ENCODE data around the gene FAM118B. TPM values are rescaled to one million over a fixed set of nuclear protein-coding genes. Genes with fewer than 3 reads are reported as not detected.
A peak's percentile ranks its signal among the peaks of the same experiment; 100 is the strongest.

The FAM118B gene
- total and polyA plus RNA-seq, 2 of the 8 experiments (the other 6 are each of a cell fraction or from before 2014, with no cell fraction given) = 25.3 to 48.3 TPM

DNA sequence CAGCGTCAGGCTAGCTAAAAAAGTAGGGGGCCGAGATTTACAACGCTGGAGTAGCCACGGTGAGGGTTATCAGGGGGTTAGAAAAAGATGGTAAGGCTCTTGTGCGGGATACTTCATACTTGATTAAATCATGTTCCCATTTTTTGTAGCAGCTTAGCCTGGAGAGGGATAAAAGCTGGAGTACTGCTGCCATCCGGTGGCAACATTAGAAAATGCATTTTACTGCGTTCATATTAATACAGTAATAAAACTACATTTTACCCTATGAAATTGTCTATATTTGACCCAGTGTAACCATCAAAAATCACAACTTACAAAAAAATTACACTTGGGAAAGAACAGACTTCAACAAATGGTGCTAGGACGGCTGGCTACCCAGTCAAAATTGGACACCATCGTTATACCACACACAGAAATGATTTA lies 17.4 kb upstream of the FAM118B start:
- H2BK120ac ChIP-seq (replicated peaks; ENCODE audit: low read depth, low read length) = no peak overlapping the region
- H3K14ac ChIP-seq (ENCODE audit: insufficient read length) = no peak overlapping the region
- no peak overlapping the region for H4K8ac ChIP-seq (ENCODE audit: extremely low read depth, insufficient read depth, low read length)
- no peak overlapping the region for H2AK5ac ChIP-seq (ENCODE audit: low read depth, low read length)
- no peak overlapping the region for H3K4ac ChIP-seq (replicated peaks; ENCODE audit: insufficient read length, low read depth, low read length)
- no peak overlapping the region for H2BK20ac ChIP-seq (ENCODE audit: low read length)
- peaks cover 15% of the 10 kb centered on the region in 2 experiments for H3K9me3 ChIP-seq (ENCODE audit: insufficient read depth in 2 of 2, low read depth in 1 of 2, low read length in 1 of 2)
- H2AFZ ChIP-seq (ENCODE audit: low read length) = no peak overlapping the region
- peaks cover 7 to 35% (median 32%) of the 10 kb centered on the region in 4 experiments; a peak in 7 of 8 replicates for H3K36me3 ChIP-seq (ENCODE audit: control insufficient read depth in 2 of 4, insufficient read depth in 4 of 4, low read length in 3 of 4)
- peak; percentile 65 for FAIRE-seq
- no peaks in the 10 kb centered on the region; a peak in 1 of 7 replicates for H3K4me1 ChIP-seq (replicated peaks in 1 of 4; ENCODE audit: control insufficient read depth in 3 of 4, insufficient read depth in 4 of 4, low read length in 3 of 4)
- H3K18ac ChIP-seq (ENCODE audit: extremely low read depth, low read length) = no peak overlapping the region
- H2BK15ac ChIP-seq (ENCODE audit: low read length) = no peak overlapping the region
- H3K4me3 ChIP-seq (ENCODE audit: extremely low read depth in 1 of 4, insufficient read depth in 2 of 4, low read depth in 3 of 4, low read length in 4 of 4) = no peak overlapping the region
- no peak overlapping the region for H3K4me2 ChIP-seq (ENCODE audit: insufficient read depth in 1 of 2, low read depth in 2 of 2, low read length in 2 of 2)
- H4K20me1 ChIP-seq (replicated peaks in 1 of 2; ENCODE audit: control insufficient read depth in 1 of 2, insufficient read depth in 2 of 2, low read length in 2 of 2) = peaks cover 0 to 4% of the 10 kb centered on the region in 2 experiments
- H3K23ac ChIP-seq (ENCODE audit: insufficient read length) = no peak overlapping the region
- H3K23me2 ChIP-seq (ENCODE audit: low read depth, low read length) = no peaks in the 10 kb centered on the region
- H2BK12ac ChIP-seq (ENCODE audit: low read depth, low read length) = no peak overlapping the region
- H4K5ac ChIP-seq (ENCODE audit: insufficient read length, low read depth, low read length) = no peak overlapping the region
- peak in 1 of 2 experiments; percentile 62 for DNase-seq (ENCODE audit: low read depth in 1 of 2, low spot score in 2 of 2)
- no peaks in the 10 kb centered on the region for H3K27me3 ChIP-seq (replicated peaks in 1 of 4; ENCODE audit: control insufficient read depth in 3 of 4, extremely low read depth in 1 of 4, insufficient read depth in 3 of 4, low read length in 3 of 4)
- no peak overlapping the region for H3K9ac ChIP-seq (replicated peaks in 1 of 4; ENCODE audit: extremely low read depth in 1 of 4, low read depth in 3 of 4, low read length in 3 of 4)
- H3K56ac ChIP-seq (replicated peaks; ENCODE audit: insufficient read length, low read depth, low read length) = no peak overlapping the region
- POLR2A ChIA-PET (ENCODE audit: partially characterized antibody) = interaction anchor here (0.9 to 1.9 kb wide), 5 partner anchors 10 to 277 kb away, joined by 3 to 7 read pairs (median 3); partner anchors contain the start of genes FAM118B and RPUSD4
- H3K27ac ChIP-seq (ENCODE audit: low read depth, low read length) = no peak overlapping the region
- no peak overlapping the region for H2BK5ac ChIP-seq (ENCODE audit: low read depth, low read length)
- CTCF ChIA-PET (ENCODE audit: partially characterized antibody) = interaction anchor here (0.7 to 12.5 kb wide), 41 partner anchors 9 to 282 kb away, joined by 3 to 118 read pairs (median 5); no protein-coding TSS in a partner anchor
- H3K79me1 ChIP-seq (ENCODE audit: low read depth, low read length) = no peaks in the 10 kb centered on the region; the same call in 1 of the 2 replicates
- WGBS, 2 experiments (ENCODE audit: extremely low coverage in 1 of 2, insufficient coverage in 1 of 2, insufficient read length in 1 of 2, insufficient replicate concordance in 2 of 2, low coverage in 1 of 2, low lambda C conversion rate in 2 of 2, missing lambda C conversion rate in 1 of 2) = 74% methylated on average over 9 of the region's 9 CpGs; no CpG with 5 or more reads in 1 of the 2 experiments
- no peak overlapping the region for H4K91ac ChIP-seq (replicated peaks; ENCODE audit: insufficient read length, low read length)
- no peaks in the 10 kb centered on the region for H3K79me2 ChIP-seq (ENCODE audit: control insufficient read depth in 1 of 2, insufficient read depth in 2 of 2, low read length in 2 of 2)
- TF ChIP-seq, protein P1, sequence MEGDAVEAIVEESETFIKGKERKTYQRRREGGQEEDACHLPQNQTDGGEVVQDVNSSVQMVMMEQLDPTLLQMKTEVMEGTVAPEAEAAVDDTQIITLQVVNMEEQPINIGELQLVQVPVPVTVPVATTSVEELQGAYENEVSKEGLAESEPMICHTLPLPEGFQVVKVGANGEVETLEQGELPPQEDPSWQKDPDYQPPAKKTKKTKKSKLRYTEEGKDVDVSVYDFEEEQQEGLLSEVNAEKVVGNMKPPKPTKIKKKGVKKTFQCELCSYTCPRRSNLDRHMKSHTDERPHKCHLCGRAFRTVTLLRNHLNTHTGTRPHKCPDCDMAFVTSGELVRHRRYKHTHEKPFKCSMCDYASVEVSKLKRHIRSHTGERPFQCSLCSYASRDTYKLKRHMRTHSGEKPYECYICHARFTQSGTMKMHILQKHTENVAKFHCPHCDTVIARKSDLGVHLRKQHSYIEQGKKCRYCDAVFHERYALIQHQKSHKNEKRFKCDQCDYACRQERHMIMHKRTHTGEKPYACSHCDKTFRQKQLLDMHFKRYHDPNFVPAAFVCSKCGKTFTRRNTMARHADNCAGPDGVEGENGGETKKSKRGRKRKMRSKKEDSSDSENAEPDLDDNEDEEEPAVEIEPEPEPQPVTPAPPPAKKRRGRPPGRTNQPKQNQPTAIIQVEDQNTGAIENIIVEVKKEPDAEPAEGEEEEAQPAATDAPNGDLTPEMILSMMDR (IDR thresholded peaks at IDR 0.05; ENCODE audit: control extremely low read depth in 1 of 3, insufficient read depth in 1 of 3, low read depth in 1 of 3, low read length in 3 of 3) = peak in 2 of 3 experiments; percentile 62 to 69; a peak in 3 of 4 replicates
- no peak for TF ChIP-seq RNF2 (IDR thresholded peaks at IDR 0.05; ENCODE audit: borderline replicate concordance, low read depth, low read length, missing control alignments, poor library complexity, severe bottlenecking)
- no peak for TF ChIP-seq SUZ12 (IDR thresholded peaks at IDR 0.05; ENCODE audit: low read length)
- TF ChIP-seq TBP (IDR thresholded peaks at IDR 0.05; ENCODE audit: low read depth, low read length) = no peak
- no peak for TF ChIP-seq TEAD4 (IDR thresholded peaks at IDR 0.05; ENCODE audit: low read depth, low read length)
- TF ChIP-seq, protein P2, sequence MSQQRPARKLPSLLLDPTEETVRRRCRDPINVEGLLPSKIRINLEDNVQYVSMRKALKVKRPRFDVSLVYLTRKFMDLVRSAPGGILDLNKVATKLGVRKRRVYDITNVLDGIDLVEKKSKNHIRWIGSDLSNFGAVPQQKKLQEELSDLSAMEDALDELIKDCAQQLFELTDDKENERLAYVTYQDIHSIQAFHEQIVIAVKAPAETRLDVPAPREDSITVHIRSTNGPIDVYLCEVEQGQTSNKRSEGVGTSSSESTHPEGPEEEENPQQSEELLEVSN (IDR thresholded peaks at IDR 0.05) = no peak
- peak; percentile 93 to 95 for TF ChIP-seq RAD21 (IDR thresholded peaks at IDR 0.05 in 1 of 2, conservative IDR thresholded peaks at IDR 0.05 in 1 of 2; ENCODE audit: low read depth in 2 of 2, low read length in 2 of 2)
- no peak for TF ChIP-seq JUND (IDR thresholded peaks at IDR 0.05; ENCODE audit: low read length)
- no peak for TF ChIP-seq RFX5 (IDR thresholded peaks at IDR 0.05; ENCODE audit: borderline replicate concordance, low read depth, low read length)
